GM19025 (cell line): ENCODE data around the gene KCNQ5.

ENCODE experiments used
- ATAC-seq: cut with Tn5 transposase; IDR thresholded peaks from one replicate; pipeline ENCODE4 v1.9.1; 2021; ENCODE audit warnings: mild to moderate bottlenecking, low read depth, moderate library complexity; ENCODE audit not compliant: unreplicated experiment

Gene KCNQ5

DNA sequence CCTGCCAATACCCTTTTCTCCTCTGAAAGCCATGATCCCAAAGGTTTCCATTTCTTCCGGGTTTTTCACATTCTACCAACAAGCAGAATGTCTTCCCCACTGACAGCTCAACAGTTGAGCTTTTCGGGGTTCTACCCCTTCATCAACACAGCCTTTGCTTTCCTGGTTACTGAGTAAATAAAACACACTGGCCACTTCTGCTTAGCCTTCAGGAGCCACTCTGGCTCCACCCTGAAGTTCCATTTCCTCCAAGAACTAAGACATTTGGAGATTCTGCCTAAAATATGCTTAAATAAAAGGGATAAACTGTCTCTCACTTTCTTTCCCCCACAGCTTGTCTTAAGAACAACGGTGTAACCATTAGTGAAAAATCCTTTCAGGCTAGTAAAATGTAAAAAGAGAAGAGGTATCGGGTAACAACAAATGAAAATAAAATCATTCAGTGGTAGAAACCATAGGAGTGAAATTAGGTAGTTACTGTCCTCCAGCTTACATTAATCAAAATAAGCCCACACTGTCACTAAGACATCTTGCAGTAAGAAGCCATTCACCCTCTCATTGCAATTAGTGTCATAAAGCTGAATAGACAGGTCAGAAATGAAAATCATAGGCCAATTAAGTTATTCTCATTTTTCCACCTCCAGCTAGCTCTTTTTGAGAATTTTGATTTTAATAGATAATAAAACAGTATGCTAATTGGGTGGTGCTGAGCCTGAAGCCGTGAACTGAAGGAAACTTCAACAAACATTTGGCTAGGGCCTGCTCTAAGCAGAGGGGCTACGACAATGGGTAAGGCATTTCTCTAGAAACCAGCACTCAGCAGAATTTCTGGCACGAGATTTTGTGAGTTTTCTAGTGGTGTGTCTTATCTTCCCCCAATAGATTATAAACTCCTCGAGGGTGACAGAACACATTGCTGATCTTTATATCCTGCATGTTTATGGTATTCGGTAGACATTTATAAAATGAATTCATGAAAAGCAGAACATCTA, 409.2 kb downstream of the KCNQ5 start:
- no peak for ATAC-seq

DNA sequence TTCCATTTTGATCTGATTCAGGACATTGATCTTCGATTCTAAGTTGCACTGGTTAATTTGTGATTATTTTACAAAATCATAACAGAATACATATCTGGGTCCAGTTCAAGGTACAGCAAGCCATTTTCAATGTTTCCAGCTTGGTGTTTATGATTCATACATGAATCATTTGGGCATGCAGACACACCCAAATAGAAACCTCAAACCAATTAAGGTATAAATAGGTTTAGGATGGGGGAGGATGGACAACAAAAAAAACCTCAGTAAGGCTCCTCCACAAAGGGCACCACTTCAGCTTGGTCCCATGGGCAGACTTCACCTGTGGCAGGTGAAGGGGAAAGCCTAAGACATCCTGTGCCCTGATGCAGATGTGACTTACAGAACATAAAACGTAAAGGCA, 410.7 kb downstream of the KCNQ5 start:
- ATAC-seq = no peak

DNA sequence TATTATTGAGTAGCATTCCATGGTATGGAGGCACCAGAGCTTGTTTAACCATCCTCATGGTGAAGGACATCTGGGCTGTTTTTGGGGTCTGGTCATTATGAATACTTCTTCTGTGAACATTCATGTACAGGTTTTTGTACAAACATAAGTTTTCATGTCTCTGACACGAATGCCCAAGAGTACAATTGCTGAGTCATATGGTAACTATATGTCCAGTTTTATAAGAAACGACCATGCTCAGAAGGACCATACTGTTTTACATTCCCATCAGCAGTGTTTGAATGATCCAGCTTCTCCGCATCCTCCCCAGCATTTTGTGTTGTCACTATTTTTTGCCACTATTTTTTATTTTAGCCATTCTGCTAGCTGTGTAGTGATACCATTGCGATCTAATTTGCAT, 414.8 kb downstream of the KCNQ5 start:
- ATAC-seq = no peak

- ATAC-seq = no peak
Observed at GRCh38 chr6:73041051-73041450, 419.2 kb downstream of the KCNQ5 start.

DNA sequence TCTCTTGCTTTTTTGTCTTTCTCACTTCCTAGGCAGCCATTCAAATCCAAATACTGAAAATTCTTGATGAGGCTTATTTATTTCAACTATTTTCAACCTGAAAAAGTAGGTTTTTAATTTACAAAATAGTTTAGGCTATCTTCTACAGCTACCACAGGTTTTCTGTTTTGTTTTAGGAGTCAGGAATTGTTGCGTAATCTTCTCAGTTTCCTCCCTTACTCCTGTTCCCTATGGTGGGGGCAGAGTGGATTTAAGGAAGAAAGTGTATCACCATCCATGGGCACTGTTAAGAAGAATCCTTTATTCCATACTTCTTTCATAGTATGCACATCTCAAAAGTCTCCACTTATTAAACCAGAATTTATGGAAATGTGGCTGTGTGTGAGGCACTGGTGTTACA, 421.0 kb downstream of the KCNQ5 start:
- ATAC-seq = no peak

DNA sequence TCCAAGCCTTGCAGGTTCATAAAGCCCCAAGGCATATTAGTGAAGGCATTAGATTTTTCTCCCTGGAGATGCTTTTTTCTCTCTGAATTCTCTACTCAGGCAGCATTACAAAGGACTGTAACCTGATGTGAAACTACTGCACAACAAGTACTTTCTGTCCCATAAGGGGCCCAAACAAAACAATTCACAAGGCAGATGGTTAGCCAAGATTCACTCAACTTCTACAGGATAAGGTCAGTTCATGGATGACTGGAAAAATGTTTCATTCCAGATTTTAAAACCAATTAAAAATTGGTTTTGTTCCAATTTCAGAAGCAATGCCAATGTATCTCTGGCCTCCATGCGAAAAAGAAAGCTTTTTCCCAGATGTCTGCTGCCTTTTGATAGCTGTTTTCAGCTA, 421.6 kb downstream of the KCNQ5 start:
- no peak for ATAC-seq

DNA sequence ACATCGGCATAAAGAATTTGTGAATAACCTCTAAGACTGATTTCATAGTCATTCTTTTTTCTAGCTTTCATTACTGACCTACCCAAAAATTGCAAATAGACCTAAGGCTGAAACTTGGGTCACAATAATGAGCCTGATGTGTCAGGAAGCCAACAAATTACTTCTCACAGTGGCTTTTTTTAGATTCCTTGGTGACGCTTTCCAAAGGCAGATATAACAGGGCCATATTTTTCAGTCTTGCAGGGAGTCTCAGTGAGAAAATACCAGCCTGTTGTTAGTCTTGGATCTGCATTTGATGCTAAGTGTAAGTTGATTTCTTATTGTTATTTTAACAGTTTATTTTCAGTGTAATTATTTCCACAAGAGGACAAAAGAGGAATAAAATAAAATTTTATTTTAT, 423.7 kb downstream of the KCNQ5 start:
- no peak for ATAC-seq

DNA sequence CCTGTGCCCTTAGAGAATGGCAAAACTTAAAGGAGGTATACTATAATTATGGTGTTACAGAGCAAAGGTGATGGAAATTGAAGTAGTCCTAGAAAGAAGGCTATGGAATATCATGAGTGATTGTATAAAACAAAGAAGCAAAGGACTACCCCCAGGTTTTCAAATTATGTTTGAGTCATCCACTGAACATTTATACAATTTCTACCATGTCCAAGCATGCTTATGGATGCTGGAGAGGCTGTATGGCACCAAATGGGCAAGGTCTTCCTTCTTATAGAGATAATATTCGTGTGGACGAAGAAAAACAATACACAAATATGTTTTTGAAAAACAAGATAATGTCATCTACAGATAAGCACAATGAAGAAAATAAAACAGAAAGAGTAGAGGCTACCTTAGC, 425.9 kb downstream of the KCNQ5 start:
- no peak for ATAC-seq

- no peak for ATAC-seq
Observed at GRCh38 chr6:73049971-73050594, 428.2 kb downstream of the KCNQ5 start.

GRCh38 chr6:73050706-73051105, 428.8 kb downstream of the KCNQ5 start:
- no peak for ATAC-seq

DNA sequence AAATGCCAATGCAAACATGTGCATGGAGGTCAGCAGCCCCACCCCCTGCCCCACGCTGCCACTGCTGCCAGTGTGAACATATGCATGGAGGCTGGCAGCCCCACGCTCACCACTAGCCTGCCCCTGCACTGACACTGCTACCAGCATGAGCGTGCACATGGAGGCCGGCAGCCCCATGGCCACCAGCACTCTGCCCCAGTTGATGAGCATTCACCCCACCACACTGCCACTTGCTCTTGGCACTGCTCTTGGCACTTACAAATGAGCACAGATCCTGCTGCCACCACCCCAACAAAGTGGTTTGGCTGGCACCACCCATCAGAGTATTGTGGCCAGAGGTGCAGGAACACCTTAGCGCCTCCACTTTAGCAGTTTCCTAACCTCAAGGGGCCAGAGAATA, 429.3 kb downstream of the KCNQ5 start:
- ATAC-seq = no peak

DNA sequence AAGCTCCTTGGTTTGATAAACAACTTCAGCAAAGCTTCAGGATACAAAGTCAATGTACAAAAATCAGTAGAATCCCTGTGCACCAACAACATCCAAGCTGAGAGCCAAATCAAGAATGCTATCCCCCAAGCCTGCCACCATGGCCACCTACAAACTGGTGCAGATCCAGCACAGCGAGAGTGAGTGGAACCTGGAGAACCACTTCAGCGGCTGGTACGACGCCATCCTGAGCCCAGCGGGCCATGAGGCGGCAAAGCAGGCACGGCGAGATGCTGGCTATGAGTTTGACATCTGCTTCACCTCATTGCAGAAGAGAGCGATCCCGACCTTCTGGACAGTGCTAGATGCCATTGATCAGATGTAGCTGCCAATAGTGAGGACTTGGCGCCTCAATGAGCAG, 433.1 kb downstream of the KCNQ5 start:
- no peak for ATAC-seq

DNA sequence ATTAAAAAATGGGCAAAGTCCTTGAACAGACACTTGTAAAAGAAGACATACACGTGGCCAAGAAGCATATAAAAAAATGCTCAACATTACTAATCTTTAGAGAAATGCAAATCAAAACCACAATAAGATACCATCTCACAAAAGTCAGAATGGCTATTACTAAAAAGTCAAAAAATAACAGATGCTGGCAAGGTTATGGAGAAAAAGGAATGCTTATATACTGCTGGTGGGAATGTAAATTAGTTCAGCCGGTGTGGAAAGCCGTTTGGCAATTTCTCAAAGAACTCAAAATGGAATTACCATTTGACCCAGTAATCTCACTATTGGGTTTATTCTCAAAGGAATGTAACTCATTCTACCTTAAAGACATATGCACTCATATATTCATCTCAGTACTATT, 436.9 kb downstream of the KCNQ5 start:
- no peak for ATAC-seq

- no peak for ATAC-seq
Observed at GRCh38 chr6:73062130-73062529, 440.3 kb downstream of the KCNQ5 start.

DNA sequence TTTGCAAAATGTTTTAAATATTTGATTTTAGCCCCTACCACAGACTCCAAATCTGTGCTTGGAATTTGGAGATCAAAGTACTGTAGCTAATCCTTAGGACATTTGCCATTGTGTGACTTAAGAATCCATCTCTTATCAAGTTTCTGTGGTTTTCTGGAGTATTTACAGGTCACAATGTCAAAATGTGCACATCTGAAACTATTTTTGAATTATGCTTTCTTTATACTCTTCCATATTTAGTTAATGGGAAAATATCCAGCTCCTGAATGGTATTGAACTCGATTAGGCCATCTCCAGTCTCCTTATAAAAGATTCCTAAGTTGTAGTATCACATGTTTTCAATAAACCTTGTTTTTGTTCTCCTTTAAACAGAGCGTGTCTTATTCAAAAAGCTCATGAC, 441.0 kb downstream of the KCNQ5 start:
- ATAC-seq = no peak

- no peak for ATAC-seq
Observed at GRCh38 chr6:73064266-73064665, 442.4 kb downstream of the KCNQ5 start.

DNA sequence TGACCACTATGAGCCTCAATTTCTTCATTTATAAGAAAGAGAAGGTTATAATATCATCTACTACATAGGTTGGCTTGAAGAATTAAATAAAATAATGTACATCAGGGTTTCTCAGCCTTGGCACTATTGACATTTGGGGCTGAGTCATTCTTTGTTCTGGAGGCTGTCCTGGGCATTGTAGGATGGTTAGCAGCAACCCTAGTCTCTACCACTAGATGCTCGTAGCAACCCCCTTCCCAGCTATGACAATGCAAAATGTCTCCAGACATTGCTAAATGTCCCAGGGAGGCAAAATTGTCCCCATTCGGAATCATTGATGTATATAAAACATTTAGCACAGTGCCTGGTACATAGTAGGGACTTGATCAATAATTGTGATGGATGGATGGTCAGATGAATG, 451.4 kb downstream of the KCNQ5 start:
- ATAC-seq = no peak

DNA sequence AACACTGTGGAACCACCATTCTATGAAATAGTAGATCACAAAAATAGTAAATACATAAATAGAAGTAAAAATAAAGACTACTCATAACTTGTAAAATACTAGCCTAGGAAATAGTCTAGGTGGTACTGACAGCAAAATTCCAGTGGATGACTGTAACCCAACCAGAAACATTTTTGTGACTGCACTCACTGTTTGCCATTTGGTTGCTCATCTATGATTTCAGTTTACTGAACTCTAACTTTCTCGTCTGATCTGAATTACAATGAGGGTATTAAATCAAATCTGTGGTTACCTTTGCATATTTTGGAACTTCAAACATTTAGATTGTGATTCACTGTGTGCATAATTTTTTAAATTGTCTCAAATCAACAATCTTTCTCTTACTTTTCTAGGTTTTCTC, 452.3 kb downstream of the KCNQ5 start:
- ATAC-seq = no peak

DNA sequence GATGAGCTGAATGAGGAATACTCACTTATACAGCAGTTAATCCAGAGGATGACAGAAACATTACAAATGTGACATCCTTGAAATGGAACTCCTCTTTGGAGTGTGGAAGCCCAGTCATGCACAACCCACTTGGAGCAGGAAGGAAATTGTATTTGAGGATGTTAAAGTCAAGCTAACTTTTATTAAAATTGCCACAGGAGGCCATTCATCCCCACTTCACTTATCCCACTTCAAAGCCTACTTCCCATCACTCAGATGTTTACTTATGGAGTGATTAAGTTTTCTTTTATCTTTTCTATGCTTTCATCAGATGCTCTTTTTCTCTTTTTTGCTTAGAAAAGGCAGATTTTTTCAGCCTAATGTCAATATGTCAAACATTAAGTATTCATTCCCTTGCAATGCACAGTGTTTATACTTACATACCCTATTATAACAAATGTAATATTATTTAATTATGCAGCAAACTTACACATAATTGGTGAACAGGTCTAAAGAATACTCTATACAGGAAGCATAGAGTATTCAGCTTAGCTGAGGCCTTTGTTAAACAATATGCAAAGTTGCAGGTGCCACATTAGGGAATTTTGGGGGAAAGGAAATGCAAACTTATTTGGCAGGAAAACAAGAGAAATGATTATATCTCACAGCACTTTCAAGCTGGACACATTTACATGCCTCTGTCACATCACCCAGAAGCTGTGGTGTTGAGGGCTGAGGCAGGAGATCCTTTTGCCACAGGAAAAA, 454.5 kb downstream of the KCNQ5 start:
- ATAC-seq = no peak

DNA sequence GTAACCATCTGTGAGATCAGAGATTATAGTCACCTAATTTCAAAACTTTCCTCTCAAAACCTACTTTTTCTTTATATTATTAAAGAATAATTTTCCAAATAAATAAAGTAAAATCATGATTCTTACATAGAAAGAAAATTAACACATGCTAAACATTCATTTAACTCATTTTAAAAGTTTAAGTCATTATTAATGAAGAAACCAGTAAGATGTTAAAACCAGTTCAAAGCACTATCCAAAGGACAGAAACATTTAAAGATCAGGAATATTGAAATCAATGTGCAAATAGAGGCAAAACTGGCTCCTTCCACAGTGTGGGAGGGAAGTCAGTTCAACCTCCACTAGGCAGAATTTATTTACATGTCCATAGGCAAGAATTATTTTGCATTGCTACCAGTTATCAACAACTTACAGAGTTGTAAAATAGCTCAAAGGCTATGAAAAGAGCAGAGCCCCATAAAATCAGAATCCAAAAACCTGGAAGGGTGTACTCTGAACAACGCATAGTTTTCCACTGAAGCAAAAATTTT, 456.5 kb downstream of the KCNQ5 start:
- no peak for ATAC-seq
